HG03442 (cell line): Measurements from ENCODE around the gene SCN5A.

Experiments
- ATAC-seq: cut with Tn5 transposase; IDR thresholded peaks from one replicate; pipeline ENCODE4 v1.9.1; 2021; ENCODE audit warnings: mild to moderate bottlenecking, moderate library complexity; ENCODE audit not compliant: unreplicated experiment

SCN5A gene

GRCh38 chr3:38603731-38604131, 45.8 kb downstream of the SCN5A start:
- ATAC-seq: no peak

GRCh38 chr3:38602576-38603250, 46.8 kb downstream of the SCN5A start:
- ATAC-seq: no peak

GRCh38 chr3:38601956-38602550, 47.4 kb downstream of the SCN5A start:
- ATAC-seq: no peak

GRCh38 chr3:38600551-38600950, 48.9 kb downstream of the SCN5A start:
- no peak for ATAC-seq

- ATAC-seq: no peak
Measured at GRCh38 chr3:38599886-38600285, 49.6 kb downstream of the SCN5A start.

GRCh38 chr3:38598791-38599190, 50.7 kb downstream of the SCN5A start:
- ATAC-seq: no peak

DNA sequence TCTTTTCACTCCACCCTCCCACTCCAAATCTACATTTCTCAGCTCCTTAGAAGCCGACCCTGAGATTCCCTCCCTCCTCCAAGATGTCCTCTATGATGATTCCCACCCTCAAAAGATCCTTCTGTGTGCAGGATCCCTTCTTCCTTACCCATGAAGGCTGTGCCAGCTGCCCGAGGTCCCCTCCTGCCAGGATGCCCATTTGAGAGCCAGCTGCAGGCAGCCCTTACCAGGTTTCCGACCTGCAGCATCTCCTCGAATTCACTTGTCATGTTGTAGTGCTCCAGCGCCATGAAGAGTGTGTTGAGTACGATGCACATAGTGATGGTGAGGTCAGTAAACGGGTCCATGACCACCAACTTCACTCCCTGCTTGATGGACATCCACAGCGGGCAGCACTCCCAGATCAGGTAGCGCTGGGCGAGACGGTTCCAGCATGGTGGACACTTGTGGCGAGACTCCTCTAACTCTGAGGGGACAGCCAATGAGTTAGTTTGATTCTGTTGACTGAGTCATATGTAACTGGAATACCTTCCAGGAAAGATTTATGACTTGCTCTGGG, 51.9 kb downstream of the SCN5A start:
- no peak for ATAC-seq

DNA sequence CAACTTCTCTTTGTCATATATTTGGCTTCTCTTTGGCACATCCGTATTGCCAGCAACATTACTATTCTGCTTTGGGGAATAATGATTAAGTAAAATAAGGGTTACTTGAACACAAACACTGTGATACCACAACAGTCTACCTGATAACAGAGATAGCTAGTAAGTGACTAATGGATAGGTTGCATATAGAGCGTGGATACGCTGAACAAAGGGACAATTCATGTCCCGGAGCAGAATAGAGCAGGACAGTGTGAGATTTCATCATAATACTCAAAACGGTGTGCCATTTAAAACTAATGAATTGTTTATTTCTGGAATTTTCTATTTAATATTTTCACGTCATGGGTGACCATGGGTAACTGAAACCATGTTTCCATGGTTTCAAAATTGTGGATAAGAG, 54.1 kb downstream of the SCN5A start:
- ATAC-seq: no peak

DNA sequence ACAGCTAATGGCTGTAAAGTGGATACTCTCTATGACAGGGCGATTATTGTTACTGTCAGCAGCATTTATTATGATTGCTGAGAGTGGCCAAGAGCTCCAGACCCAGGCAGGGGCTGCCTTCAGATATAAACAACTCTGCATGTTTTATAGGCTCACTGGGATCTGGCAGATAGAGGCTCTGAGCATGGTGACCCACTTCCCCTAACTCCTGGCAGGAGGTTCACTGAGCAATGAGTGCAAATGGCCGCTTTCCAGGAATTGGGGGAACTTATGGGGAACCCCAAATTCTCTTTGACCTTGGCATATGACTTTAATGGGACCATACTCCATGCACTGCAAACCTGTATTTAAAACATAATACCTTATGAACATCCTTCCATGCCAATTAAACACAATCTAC, 59.0 kb downstream of the SCN5A start:
- no peak for ATAC-seq

GRCh38 chr3:38588995-38589937, 60.2 kb downstream of the SCN5A start:
- no peak for ATAC-seq

GRCh38 chr3:38588371-38588971, 61.0 kb downstream of the SCN5A start:
- ATAC-seq: no peak

DNA sequence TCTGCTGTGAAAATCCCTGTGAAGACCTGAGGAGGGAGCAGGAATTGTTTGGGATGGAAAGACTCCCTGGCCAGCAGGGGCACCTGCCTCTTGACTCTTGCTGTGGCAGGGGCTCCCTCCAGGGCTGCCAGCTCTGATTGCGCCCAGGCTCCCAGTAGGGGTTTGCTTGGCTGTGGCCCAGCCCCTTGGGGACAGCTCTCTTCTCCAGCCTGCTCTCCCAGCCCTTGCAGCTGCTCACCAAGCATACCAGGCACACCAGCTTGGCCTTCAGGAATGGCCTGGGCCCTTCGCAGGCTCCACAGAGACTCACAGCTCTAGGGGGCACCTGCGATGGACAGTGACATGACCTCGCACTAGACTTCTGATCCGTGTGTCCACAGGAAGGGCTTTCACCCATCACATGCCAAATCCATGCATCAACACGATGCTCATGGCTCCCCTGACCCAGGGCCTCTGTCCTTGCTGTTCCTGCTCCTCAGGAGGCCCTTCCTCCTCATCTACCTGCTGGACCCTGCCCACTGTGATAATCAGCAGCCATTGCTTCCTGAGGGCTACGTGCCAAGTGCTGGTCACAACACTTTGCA, 61.8 kb downstream of the SCN5A start:
- no peak for ATAC-seq

- ATAC-seq: no peak
Measured at GRCh38 chr3:38586546-38587520, 62.7 kb downstream of the SCN5A start.

DNA sequence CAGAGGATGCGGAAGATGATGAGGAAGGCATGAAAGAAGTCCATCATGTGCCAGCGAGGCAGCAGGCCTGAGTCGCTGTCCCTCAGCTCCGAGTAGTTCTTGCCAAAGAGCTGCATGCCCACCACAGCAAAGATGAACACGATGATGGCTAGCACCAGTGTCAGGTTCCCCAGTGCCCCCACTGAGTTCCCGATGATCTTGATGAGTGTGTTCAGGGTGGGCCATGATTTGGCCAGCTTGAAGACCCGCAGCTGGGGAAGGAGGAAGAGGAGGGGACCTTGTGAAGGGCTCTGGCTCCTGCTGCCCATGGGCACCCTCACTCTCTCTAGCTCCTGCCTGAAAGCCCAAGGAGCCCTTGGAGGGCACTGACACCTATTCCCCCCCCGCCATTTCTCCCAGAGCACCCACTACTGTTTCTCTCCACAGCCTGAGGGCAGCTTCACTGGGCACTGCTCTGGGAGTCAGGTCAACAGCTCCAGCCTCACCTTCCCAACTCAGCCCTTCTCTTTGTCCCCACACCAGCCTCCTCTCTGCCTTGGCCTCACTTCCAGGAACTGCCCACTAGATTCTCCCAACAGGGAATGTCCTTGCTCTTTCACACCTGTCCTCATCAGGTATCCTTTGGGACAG, 63.6 kb downstream of the SCN5A start:
- no peak for ATAC-seq

DNA sequence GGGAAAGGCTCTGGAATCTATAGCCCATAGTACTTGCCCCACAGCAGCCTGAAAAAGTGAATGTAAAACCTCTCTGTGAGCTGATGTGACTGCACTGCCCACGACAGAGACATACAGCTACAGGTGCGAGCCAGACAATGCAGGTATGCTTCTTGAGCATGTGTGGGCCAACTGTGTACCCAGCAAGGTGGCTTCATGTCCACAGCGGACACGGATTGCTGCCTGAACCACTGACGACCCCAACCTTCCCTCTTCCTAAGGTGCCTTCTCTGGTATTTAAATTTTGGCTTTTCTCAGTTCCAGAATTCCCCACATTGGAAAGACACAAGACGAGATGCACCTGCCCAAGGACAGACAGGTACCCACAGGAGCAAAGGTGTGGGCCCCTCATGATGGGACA, 65.8 kb downstream of the SCN5A start:
- no peak for ATAC-seq

- no peak for ATAC-seq
Measured at GRCh38 chr3:38582941-38583645, 66.4 kb downstream of the SCN5A start.

DNA sequence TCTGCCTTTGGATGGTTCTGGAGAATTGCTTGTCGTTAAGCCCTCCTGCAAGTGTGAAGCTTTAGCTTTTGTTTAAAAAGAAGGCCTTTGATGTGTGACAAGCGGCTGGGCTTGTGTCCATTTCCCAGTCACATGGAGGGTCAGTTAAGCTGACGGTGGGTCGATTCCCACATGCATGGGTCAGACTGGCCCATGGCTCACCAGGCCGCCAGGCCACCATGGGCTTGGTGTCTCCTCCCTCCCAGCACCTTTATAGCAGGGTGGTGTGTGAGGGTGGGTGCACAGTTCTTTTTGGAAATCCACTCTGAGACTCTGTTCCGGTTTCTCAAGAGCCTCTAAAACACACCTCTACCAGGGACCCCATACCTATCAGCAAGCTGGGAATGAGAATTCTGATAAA, 67.2 kb downstream of the SCN5A start:
- no peak for ATAC-seq

- ATAC-seq: no peak
Measured at GRCh38 chr3:38581774-38582173, 67.7 kb downstream of the SCN5A start.
